Measurements from ENCODE around the gene MRPL19.

MRPL19 gene

GRCh38 chr2:75646583-75647425, at the start of gene MRPL19:
Gene MRPL19 (plus strand): TSS chr2:75646783. CDS start chr2:75646808, 25 bp downstream.
- DNase-seq: peak; percentile 93

DNA sequence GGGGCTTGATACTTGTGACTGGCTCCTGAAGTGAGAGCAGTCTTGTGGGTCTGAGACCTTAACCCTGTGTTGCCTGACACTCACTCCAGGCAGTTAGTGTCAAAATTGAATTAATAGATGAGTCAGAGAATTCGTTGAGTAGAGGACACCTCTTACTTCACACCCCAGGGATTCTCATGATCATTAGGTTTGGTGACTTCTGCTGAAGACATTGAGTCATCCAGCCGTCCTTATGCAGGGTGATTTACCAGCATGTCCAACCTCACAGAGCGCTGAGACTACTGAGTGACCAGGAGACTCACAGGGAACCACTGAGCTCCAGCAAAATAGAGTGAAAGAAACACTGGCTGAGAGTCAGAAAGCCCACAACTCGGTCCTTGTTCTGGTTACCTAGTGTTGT, 49.8 kb upstream of the MRPL19 start:
- DNase-seq: peak; percentile 58

GRCh38 chr2:75597949-75598348, 48.6 kb upstream of the MRPL19 start:
- no peak for DNase-seq

GRCh38 chr2:75598589-75599155, 47.9 kb upstream of the MRPL19 start:
- DNase-seq: no peak

DNA sequence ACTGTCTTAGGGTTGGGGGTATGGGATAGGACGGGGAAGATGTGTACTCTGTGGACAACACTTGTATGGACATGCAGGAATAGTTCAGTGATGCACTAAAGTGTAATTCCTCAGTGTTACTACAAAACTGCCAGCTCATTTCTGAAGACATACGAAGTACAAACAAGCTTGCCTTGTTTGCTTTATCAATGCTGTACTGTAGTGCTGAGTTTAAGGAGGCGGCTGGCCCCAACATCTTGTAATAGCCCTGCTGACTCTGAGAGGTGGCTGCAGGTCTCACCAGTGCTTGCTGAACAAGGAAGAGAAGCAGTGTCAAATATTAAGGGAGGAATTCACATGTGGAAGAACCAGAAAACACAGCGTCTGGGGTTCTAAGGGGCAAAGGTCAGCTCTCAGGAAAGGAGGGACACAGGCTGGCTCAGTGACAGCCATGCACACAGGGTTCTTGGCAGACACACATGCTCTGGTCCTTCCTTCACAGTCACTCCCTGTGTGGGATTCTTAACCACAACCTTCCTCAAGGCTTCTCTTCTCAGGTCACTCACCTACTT, 46.0 kb upstream of the MRPL19 start:
- DNase-seq: no peak

DNA sequence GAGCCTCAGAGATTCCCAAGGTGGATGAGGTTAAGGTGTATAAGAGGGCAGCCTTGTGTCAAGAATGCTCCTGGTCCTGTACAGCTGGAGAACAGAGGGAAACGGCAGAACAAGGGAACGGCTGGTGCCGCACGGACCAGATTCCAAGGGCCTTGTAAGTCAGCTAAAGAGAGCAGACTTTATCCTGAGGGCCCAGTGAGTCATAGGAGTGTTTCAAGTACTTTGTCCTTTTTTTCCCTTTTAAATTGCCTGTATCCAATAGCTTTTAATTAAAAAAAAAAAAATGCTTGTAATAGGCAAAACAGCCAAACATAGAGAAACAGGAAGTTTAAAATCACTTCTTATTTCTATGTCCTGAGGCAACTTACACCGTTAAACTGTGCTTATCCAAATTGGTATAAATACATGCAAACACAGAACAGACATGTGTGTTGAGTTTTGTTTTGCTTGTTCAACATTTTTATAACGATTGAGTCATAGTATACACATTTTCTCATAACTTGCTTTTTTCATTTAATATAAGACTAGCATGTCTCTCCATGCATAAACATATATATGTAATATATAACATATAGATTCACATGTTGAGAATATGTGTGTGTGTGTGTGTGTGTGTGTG, 43.8 kb upstream of the MRPL19 start:
- DNase-seq: peak; percentile 6

DNA sequence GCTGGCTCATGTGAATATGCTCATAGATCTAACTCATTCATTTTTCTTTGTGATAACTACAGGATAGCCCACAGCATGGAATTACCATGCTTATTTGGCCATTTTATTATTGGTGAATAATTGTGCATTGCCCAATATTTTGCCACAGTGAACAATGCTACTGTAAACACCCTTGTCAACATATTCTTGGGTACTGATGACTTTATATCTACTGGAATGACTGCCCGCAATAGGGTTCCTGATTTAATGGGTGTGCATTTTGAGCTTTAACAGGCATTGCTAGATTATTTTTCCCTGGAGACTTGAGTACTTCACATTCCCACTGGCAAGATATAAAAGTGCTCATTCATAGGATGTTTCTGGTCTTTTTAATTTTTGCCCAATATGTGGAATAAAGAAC, 43.1 kb upstream of the MRPL19 start:
- no peak for DNase-seq

DNA sequence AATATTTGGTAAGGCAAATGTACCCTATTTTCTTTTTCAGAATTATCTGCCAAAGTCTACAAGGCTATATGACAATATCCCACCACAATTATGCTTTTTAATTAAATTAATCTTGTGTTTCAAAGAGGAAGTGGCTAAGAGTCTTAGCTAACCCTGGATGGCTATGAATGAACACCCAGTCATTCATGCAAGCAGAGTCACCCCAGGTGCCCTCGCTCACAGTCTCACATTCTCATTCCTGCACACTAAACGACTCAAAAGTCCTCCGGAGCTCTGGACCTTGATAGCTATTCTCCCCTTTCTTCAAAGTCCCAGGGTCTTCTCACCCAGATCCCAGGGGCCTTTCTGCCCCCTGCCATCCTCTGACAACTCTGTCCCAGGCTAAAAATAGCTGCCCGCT, 42.1 kb upstream of the MRPL19 start:
- DNase-seq: peak; percentile 46

- peak; percentile 99 for DNase-seq
Measured at GRCh38 chr2:75605770-75606529, 40.6 kb upstream of the MRPL19 start.

- peak; percentile 83 for DNase-seq
Measured at GRCh38 chr2:75606761-75607399, 39.7 kb upstream of the MRPL19 start.

DNA sequence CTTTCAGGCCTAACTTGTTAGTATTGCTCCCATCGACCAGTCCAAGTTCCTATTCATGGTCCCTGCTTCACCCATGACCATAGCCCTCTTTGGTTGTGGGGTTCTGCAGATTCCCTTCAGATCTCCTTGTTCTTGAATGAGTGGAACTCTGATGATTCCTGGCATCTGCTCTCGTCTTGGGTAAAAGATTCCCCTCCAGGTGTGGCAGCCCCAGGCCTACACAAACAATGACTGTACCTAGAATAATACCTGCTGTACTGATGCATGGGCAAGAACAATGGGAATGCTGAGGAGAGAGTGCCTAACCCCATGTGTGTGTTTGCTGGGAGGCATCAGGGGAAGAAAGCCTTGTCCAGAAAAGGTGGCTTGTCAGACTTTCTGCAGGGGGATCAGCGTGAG, 39.2 kb upstream of the MRPL19 start:
- no peak for DNase-seq

GRCh38 chr2:75607988-75608683, 38.4 kb upstream of the MRPL19 start:
- peak; percentile 77 for DNase-seq

- DNase-seq: peak; percentile 72
Measured at GRCh38 chr2:75608684-75609333, 37.8 kb upstream of the MRPL19 start.

- no peak for DNase-seq
Measured at GRCh38 chr2:75609334-75609689, 37.3 kb upstream of the MRPL19 start.

DNA sequence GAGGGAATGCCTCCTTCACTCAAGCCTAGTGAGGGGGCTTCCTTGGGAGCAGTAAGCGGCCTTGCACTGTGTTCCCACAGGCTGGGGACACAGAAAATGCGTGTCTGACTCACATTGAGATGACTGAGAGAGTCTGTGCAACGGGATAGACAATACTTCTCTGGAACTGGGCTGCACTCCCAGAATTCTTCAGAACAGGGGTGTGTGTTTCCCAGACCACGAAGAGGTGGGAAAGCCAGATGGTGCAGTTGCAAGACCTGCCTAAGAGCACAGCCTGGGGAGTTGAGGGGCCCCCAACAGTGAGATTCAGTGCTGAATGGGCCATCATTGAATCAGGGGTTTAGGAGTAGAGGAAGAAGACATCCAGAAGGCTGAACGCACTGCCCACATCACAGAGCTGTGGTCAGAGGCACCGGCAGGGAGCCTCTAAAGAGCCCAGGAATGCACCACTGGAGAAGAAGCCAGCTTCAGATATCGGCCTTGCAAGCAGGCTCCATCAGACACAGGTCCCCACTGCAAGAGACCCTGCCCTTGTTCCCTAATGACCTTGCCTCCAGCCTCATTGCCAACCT, 36.6 kb upstream of the MRPL19 start:
- DNase-seq: no peak

DNA sequence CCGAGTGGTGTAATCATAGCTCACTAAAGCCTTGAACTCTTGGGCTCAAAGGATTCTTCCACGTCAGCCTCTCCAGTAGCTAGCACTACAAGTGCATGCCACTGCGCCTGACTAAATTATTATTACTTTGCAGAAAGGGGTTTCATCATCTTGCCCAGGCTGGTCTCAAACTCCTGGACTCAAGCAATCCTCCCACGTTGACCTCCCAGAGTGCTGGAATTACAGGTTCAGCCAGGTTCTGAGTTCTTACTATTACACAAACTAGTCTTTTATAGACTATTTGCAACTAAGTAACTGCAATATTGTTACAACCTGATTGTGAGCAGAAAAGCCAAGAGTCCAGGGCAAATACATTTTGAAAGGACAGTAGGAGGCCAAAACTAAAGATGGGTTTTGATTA, 35.9 kb upstream of the MRPL19 start:
- no peak for DNase-seq

GRCh38 chr2:75612108-75612861, 34.3 kb upstream of the MRPL19 start:
- no peak for DNase-seq

DNA sequence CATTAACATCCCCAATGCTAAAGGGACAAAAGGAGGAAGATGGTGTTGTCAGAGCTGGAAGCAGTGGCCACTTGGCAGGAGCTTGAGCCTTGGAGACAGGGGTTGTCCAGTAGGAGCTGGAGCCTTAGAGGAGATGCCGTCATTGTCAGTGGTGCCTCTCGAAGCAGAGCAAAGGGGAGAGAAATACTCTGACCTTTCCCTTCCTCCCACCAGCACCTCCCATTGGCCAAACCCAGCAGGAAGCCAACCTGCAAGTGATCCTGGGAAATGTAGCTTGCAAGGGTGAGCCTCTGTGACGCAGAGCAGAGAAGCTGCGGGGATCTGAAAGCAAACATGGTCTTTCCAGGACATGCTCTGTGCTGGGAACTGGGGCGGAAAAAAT, 33.7 kb upstream of the MRPL19 start:
- no peak for DNase-seq

DNA sequence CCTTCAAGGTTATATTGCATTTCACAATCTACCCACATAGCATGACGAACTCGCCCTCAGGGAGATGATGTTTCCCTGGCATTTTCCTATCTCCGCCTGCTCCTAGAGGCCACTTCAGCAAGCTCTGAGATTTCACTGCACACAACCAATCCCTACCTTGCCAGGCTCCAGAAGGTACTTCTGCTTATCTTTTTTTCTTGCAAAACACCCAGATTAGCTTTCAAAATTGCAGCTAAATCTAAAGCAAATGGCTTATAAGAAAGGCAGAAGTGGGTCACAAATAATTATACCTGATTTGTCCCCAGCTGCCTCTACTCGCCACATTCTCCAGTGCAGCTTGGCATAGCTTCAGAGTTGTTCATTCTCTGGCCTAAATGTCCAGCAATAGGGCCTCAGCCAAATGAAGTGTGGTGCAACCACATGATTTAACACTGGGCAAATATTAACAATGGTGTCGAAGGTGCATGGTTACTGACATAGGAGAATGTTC, 32.4 kb upstream of the MRPL19 start:
- DNase-seq: peak; percentile 7

- no peak for DNase-seq
Measured at GRCh38 chr2:75616406-75616805, 30.2 kb upstream of the MRPL19 start.

Data from kidney glomerular epithelial cell (primary cell).